HG02981 (cell line): ENCODE measurements around the gene RAPGEF3.

Experiments used
- ATAC-seq: cut with Tn5 transposase; IDR thresholded peaks from one replicate; pipeline ENCODE4 v1.9.1; 2021; ENCODE audit warnings: mild to moderate bottlenecking, moderate library complexity; ENCODE audit not compliant: unreplicated experiment

RAPGEF3 gene

GRCh38 chr12:47777741-47778558 lies 19.3 kb upstream of the RAPGEF3 start:
- ATAC-seq: no peak

GRCh38 chr12:47777151-47777550 lies 18.5 kb upstream of the RAPGEF3 start:
- ATAC-seq: no peak

- no peak for ATAC-seq
These were observed 17.9 kb upstream of the RAPGEF3 start for GRCh38 chr12:47776471-47777143.

GRCh38 chr12:47775100-47775911 lies 16.6 kb upstream of the RAPGEF3 start:
- no peak for ATAC-seq

- no peak for ATAC-seq
These were observed 16.0 kb upstream of the RAPGEF3 start for GRCh38 chr12:47774663-47775062.

- no peak for ATAC-seq
These were observed 15.3 kb upstream of the RAPGEF3 start for GRCh38 chr12:47773858-47774580.

- ATAC-seq: peak; percentile 76
These were observed 14.6 kb upstream of the RAPGEF3 start, which contains the start of gene SLC48A1 for GRCh38 chr12:47773062-47773857. TSS of gene SLC48A1 (plus strand) at chr12:47773238. CDS start at chr12:47773305, 67 bp downstream.

GRCh38 chr12:47772738-47773061 lies 14.0 kb upstream of the RAPGEF3 start:
- no peak for ATAC-seq

GRCh38 chr12:47772094-47772660 lies 13.5 kb upstream of the RAPGEF3 start:
- ATAC-seq: no peak

GRCh38 chr12:47771304-47771703 lies 12.6 kb upstream of the RAPGEF3 start:
- no peak for ATAC-seq

GRCh38 chr12:47770086-47770726 lies 11.5 kb upstream of the RAPGEF3 start:
- ATAC-seq: no peak

- ATAC-seq: no peak
These were observed 10.8 kb upstream of the RAPGEF3 start for GRCh38 chr12:47769234-47770085.

GRCh38 chr12:47768323-47768811 lies 9.7 kb upstream of the RAPGEF3 start:
- ATAC-seq: no peak

- ATAC-seq: peak; percentile 54
These were observed 8.6 kb upstream of the RAPGEF3 start for GRCh38 chr12:47767216-47767724.

GRCh38 chr12:47766502-47767215 lies 8.0 kb upstream of the RAPGEF3 start:
- no peak for ATAC-seq

GRCh38 chr12:47763481-47764346 lies 5.0 kb upstream of the RAPGEF3 start:
- ATAC-seq: no peak
